Brain microvascular endothelial cell (primary cell): Measurements from ENCODE around the gene PARD3.

Experiments used
- DNase-seq: peaks from one replicate; pipeline ENCODE4 v3.0.0-alpha.2; 2020
- H3K27ac ChIP-seq: fragments of 250-450 bp; sonication (Bioruptor Pico); 2 replicates; pipeline ENCODE4 v1.5.1; 2020; ENCODE audit warnings: mild to moderate bottlenecking, moderate library complexity
- H3K27me3 ChIP-seq: fragments of 250-450 bp; sonication (Bioruptor Pico); replicated peaks from 2 replicates; pipeline ENCODE4 v1.5.1; 2020; ENCODE audit warnings: mild to moderate bottlenecking
- H3K36me3 ChIP-seq: fragments of 250-450 bp; sonication (Bioruptor Pico); replicated peaks from 2 replicates; pipeline ENCODE4 v1.5.1; 2020; ENCODE audit warnings: mild to moderate bottlenecking
- H3K4me3 ChIP-seq: 2 replicates; pipeline ENCODE4 v1.5.1; 2011; ENCODE audit warnings: low read depth, mild to moderate bottlenecking, control low read depth, low read length, moderate library complexity
- CTCF ChIP-seq: IDR thresholded peaks from 2 replicates; pipeline ENCODE4 v1.5.1; 2011; ENCODE audit warnings: low read depth, mild to moderate bottlenecking, moderate library complexity, low read length, control low read depth, inconsistent platforms; ENCODE audit errors: missing control alignments
- in situ Hi-C: cut with HindIII; loops from 2 replicates; pipeline ENCODE4 v1.10.0; 2017; ENCODE audit warnings: low sequenced_read_pairs, low pct_ligation_motif_present

PARD3 gene

GRCh38 chr10:34121125-34121753 is 693.9 kb downstream of the PARD3 start:
- in situ Hi-C loops: no loop called here
- Histone ChIP-seq H3K27ac (peak overlapping the region; percentile 45), H3K27me3 (no peaks in the 10 kb centered on the region), H3K36me3 (no peaks in the 10 kb centered on the region), H3K4me3 (no peak overlapping the region)
- DNase-seq: no peak
- TF ChIP-seq CTCF: no peak

- Histone ChIP-seq H3K4me3 (no peak overlapping the region), H3K27ac (no peak overlapping the region), H3K27me3 (no peaks in the 10 kb centered on the region), H3K36me3 (no peaks in the 10 kb centered on the region)
- no peak for TF ChIP-seq CTCF
- in situ Hi-C loops: no loop called here
- DNase-seq: no peak
Measured at GRCh38 chr10:34119456-34119855, 695.6 kb downstream of the PARD3 start.

GRCh38 chr10:34116681-34117271 is 698.3 kb downstream of the PARD3 start:
- no peak overlapping the region for H3K27ac ChIP-seq
- H3K27me3 ChIP-seq: no peaks in the 10 kb centered on the region
- in situ Hi-C loops: no loop called here
- no peak overlapping the region for H3K4me3 ChIP-seq
- DNase-seq: no peak
- H3K36me3 ChIP-seq: no peaks in the 10 kb centered on the region
- no peak for TF ChIP-seq CTCF

GRCh38 chr10:34116220-34116641 is 698.9 kb downstream of the PARD3 start:
- Histone ChIP-seq H3K36me3 (no peaks in the 10 kb centered on the region), H3K27ac (no peak overlapping the region), H3K27me3 (no peaks in the 10 kb centered on the region), H3K4me3 (no peak overlapping the region)
- DNase-seq: no peak
- in situ Hi-C loops: no loop called here
- TF ChIP-seq CTCF: peak; percentile 21

GRCh38 chr10:34114914-34115313 is 700.2 kb downstream of the PARD3 start:
- in situ Hi-C loops: no loop called here
- H3K4me3 ChIP-seq: no peak overlapping the region
- H3K27ac ChIP-seq: no peak overlapping the region
- no peaks in the 10 kb centered on the region for H3K36me3 ChIP-seq
- no peak for TF ChIP-seq CTCF
- no peak for DNase-seq
- no peaks in the 10 kb centered on the region for H3K27me3 ChIP-seq
